Pancreas (tissue), 10 donors: ENCODE measurements around the gene ICE2. TPM values are rescaled to one million over a fixed set of nuclear protein-coding genes. Genes with fewer than 3 reads are reported as not detected.

Source experiments
- ATAC-seq, 4 donors: fragments of 200-7000 bp; cut with Tn5 transposase; one replicate each; pipeline versions ENCODE4 v1.8.0 to v1.9.1; 2020; ENCODE audit warnings: mild to moderate bottlenecking in 4 of 4, moderate library complexity in 4 of 4
- DNase-seq, 6 donors: peaks; one replicate each; pipeline ENCODE4 v3.0.0-alpha.2; 2020
- FAIRE-seq: peaks from 2 replicates; lab custom pipeline; 2012; peaks lifted over from hg19 to GRCh38; lab: Jason Lieb, UNC
- H3K27ac ChIP-seq, 4 donors: fragments of 200-600 bp; sonication (generic); 1 replicate in 3 of 4; 2 replicates in 1 of 4; pipeline versions ENCODE4 v1.5.0 to v1.8.0; 2020
- H3K27me3 ChIP-seq, 4 donors: fragments of 200-600 bp; one replicate each; pipeline ENCODE4 v1.8.0; 2021
- H3K36me3 ChIP-seq, 3 donors: fragments of 200-600 bp; sonication (generic) in 1 of 3; one replicate each; pipeline versions ENCODE4 v1.5.0 to v1.8.0; 2020 to 2021
- H3K4me1 ChIP-seq, 3 donors: fragments of 200-600 bp; one replicate each; pipeline ENCODE4 v1.8.0; 2021
- H3K4me3 ChIP-seq, 4 donors: fragments of 200-600 bp; sonication (generic) in 2 of 4; one replicate each; pipeline versions ENCODE4 v1.5.0 to v1.8.0; 2020 to 2021
- H3K9me3 ChIP-seq, 4 donors: fragments of 200-600 bp; one replicate each; pipeline ENCODE4 v1.8.0; 2021
- whole genome bisulfite sequencing, 2 donors: extraction: QIAGEN DNeasy Blood & Tissue Kit; methylation state at CpG; one replicate each; pipeline ENCODE4 v1.1.7; 2013; 5-methylcytosine and 5-hydroxymethylcytosine counted together
- intact Hi-C, 3 donors: fragments of 100-400 bp; cut with DNase I; formaldehyde crosslinking; loops; one replicate each; pipeline versions ENCODE4 v1.11.1 to v1.14.2; 2022
- polyA plus RNA-seq, 2 donors: library from polyadenylated mRNA; stranded (reverse); fragments of 200-250 nt; gene quantifications; one replicate each; pipeline ENCODE4 v1.2.3, GENCODE V29; 2013
- total RNA-seq, 6 donors: library from RNA; stranded (reverse); fragmentation: NEBNext Ultra II Directional in 4 of 6; extraction: Animal tissue kit (Norgen Biotek cat#: 25700) in 4 of 6; gene quantifications; one replicate each; pipeline versions ENCODE4 v1.2.1 to v1.2.4, GENCODE V29; 2021 to 2023
- TF ChIP-seq, protein P1 (sequence below), 4 donors: fragments of 200-600 bp; sonication (generic) in 3 of 4; IDR thresholded peaks; one replicate each; pipeline versions ENCODE4 v1.5.0 to v1.8.0; 2021; ENCODE audit warnings: antibody characterized with exemption in 4 of 4
- donor health status: healthy with polysubstance abuse.
- donor health status: DM: no; HTN: no; CAD: no; lungs with moderate emphysema.
- donor health status: DM: no; HTN: no; CAD: no.
- donor health status: control.
- donor health status: control.
- donor health status: Bipolar disorder and iron deficiency.
- donor health status: DM: yes; HTN: yes; CAD: no.
- donor health status: DM: no; HTN: no; CAD: no.
- donor health status: DM: no; HTN: no; CAD: no.
- donor health status: DM: yes; HTN: yes; CAD: no.

The ICE2 gene
- total RNA-seq (10 to 100 TPM; 15.5 to 28.9 (median 20.2) TPM), polyA plus RNA-seq (10 to 100 TPM in 1 of 2 donors, 1 to 10 TPM in 1; 6.7 to 13.7 TPM)

DNA sequence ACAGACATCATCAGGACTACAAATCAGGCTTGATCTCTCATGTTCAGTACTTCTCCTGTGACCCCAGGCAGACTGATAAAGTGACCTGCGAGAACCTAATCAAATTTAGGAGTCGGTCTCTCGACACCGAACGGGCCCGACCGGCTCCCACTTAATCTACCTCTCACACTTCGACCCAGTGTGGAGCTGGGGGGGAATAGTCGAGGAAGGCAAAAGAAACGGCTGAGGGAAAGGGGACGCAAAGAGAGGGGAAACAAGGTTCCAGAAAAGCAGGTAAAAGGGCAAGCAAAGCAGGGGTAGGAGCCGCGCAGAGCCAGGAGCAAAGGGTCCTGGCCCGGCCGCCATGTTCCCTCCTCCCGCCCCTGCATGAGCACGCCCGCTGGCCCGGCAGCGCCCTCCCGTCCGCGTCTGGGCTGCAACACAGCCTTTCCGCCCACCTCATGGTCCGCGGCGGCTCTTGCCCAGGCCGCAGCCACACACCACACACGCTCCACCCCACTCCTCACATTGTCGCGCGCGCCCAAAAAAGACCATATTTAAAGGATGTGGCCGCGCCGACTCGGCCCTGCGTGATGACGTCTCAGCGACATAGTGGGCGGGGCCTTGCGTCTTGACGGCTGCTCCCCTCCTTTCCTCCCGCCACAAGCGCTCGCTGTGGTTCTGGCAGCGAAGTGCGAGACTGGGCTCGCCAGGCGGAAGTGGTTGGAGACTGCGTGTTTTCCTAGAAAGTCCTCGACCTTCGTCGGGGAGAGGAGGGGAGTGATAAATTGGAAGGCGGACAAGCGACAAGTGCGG lies at the start of gene ICE2:
Gene ICE2, minus strand, starts transcription at position 577 of the 795 bp plus-strand sequence. CDS start 1,165 bp downstream, outside the sequence.
- 0 to 1% methylated on average over 54 to 57 of the region's 57 CpGs for WGBS, 2 donors
- FAIRE-seq (no peak), DNase-seq (peak; percentile 95 to 98 (median 96)), ATAC-seq (peak; percentile 96 to 98 (median 98))
- H3K4me3 ChIP-seq, result peak within 1 kb of the TSS; percentile 62 to 86 (median 74)
- H3K36me3 ChIP-seq, result no peaks in the 10 kb centered on the region
- intact Hi-C loops, result no loop called here
- peak within 1 kb of the TSS; percentile 77 to 88 (median 81) for H3K27ac ChIP-seq
- no peaks in the 10 kb centered on the region for H3K9me3 ChIP-seq
- TF ChIP-seq, protein P1, sequence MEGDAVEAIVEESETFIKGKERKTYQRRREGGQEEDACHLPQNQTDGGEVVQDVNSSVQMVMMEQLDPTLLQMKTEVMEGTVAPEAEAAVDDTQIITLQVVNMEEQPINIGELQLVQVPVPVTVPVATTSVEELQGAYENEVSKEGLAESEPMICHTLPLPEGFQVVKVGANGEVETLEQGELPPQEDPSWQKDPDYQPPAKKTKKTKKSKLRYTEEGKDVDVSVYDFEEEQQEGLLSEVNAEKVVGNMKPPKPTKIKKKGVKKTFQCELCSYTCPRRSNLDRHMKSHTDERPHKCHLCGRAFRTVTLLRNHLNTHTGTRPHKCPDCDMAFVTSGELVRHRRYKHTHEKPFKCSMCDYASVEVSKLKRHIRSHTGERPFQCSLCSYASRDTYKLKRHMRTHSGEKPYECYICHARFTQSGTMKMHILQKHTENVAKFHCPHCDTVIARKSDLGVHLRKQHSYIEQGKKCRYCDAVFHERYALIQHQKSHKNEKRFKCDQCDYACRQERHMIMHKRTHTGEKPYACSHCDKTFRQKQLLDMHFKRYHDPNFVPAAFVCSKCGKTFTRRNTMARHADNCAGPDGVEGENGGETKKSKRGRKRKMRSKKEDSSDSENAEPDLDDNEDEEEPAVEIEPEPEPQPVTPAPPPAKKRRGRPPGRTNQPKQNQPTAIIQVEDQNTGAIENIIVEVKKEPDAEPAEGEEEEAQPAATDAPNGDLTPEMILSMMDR (IDR thresholded peaks at IDR 0.05), result peak in 1 of 4 donors; percentile 4
- H3K27me3 ChIP-seq, result no peaks in the 10 kb centered on the region
- peaks cover 4 to 24% (median 20%) of the 10 kb centered on the region in 3 donors for H3K4me1 ChIP-seq

DNA sequence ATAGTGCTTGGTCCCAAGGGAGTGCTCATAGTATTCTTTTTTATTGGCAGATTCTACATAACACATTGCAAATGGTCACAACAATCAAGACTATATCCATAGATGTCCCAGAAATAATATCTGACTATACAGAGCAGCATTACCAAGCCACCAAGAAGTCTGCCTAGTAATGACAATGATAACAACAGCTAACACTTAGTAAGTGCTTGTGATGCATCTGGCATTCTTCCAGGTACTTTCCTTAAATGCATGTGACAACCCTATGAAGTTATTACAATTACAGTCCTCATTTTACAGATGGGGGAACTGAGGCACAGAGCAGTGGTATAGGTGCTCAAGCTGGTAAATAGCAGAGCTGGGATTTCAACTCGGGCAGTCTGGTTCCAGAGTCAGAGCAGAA lies 49.6 kb upstream of the ICE2 start:
- intact Hi-C loops, result no loop called here
- Histone ChIP-seq H3K9me3 (no peaks in the 10 kb centered on the region), H3K27ac (no peak overlapping the region), H3K27me3 (no peaks in the 10 kb centered on the region), H3K4me1 (peaks cover 11 to 37% (median 19%) of the 10 kb centered on the region in 3 donors), H3K36me3 (no peaks in the 10 kb centered on the region), H3K4me3 (no peak overlapping the region)
- ATAC-seq (peak in 2 of 4 donors; percentile 38 to 50), FAIRE-seq (no peak), DNase-seq (no peak)
- WGBS, 2 donors, result 76 to 79% methylated on average over 1 of the region's 1 CpG
- TF ChIP-seq, protein P1 (IDR thresholded peaks at IDR 0.05), result no peak

- Histone ChIP-seq H3K27ac (no peak overlapping the region), H3K36me3 (no peaks in the 10 kb centered on the region), H3K27me3 (no peaks in the 10 kb centered on the region), H3K4me3 (no peak overlapping the region), H3K9me3 (no peaks in the 10 kb centered on the region), H3K4me1 (peaks cover 11 to 37% (median 19%) of the 10 kb centered on the region in 3 donors)
- FAIRE-seq, result no peak
- ATAC-seq, result no peak
- intact Hi-C loops, result no loop called here
- WGBS, 2 donors, result 81 to 93% methylated on average over 4 of the region's 4 CpGs
- TF ChIP-seq, protein P1 (IDR thresholded peaks at IDR 0.05), result no peak
- DNase-seq, result no peak
Observed at GRCh38 chr15:60527456-60527855, 48.5 kb upstream of the ICE2 start.

DNA sequence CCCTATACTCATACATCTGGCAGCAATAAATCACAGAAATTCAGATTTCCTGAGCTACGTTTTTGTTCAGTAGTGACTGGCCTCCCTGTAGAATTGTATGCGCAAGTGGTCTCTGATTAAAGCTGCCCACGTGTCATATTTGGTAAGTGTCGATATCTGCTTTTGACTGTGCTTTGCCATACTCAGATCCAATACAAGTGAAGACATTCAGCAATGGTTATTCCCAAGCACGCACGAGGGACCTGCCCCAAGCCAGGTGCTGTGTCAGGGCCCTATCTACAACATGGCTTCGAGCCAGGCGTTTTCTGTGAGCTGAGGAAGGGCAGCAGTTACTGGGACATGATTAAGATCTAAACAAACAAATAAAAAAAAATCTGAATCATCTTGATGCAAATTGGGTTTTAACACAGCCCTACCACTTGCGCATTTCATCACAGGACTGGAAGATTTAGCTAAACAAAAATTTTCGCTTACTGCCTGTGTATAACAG lies 47.2 kb upstream of the ICE2 start:
- H3K9me3 ChIP-seq, result no peaks in the 10 kb centered on the region
- DNase-seq (peak in 5 of 6 donors; percentile 19 to 45 (median 39)), ATAC-seq (peak; percentile 42 to 63 (median 48)), FAIRE-seq (no peak)
- WGBS, 2 donors, result 64 to 65% methylated on average over 10 of the region's 10 CpGs
- no peak overlapping the region for H3K27ac ChIP-seq
- TF ChIP-seq, protein P1 (IDR thresholded peaks at IDR 0.05), result no peak
- H3K36me3 ChIP-seq, result no peaks in the 10 kb centered on the region
- H3K4me3 ChIP-seq, result no peak overlapping the region
- H3K27me3 ChIP-seq, result no peaks in the 10 kb centered on the region
- intact Hi-C loops, result no loop called here
- peaks cover 11 to 36% (median 18%) of the 10 kb centered on the region in 3 donors for H3K4me1 ChIP-seq
